Hematopoietic multipotent progenitor cell treated with erythropoietin and hydrocortisone succinate and interleukin-3 and kit ligand, for 6 days (in vitro differentiated cells): ENCODE results near the gene ZNF398.

Experiments used
- DNase-seq: peaks from one replicate; pipeline ENCODE4 v3.0.0-alpha.2; 2015

ZNF398 gene

GRCh38 chr7:149229526-149229925, 82.3 kb downstream of the ZNF398 start:
- DNase-seq: peak; percentile 5

GRCh38 chr7:149232362-149232761, 85.1 kb downstream of the ZNF398 start:
- DNase-seq: no peak
